Transverse colon (tissue), 4 donors: ENCODE results near the gene CLINT1. TPM values are rescaled to one million over a fixed set of nuclear protein-coding genes. Genes with fewer than 3 reads are reported as not detected.

Experiments
- DNase-seq: peaks from one replicate; pipeline ENCODE4 v3.0.0-alpha.2; 2019
- H3K27ac ChIP-seq, 4 donors: fragments of 200-600 bp; sonication (generic); 2 replicates each; pipeline ENCODE4 v1.5.1; 2016 to 2018; ENCODE audit warnings: inconsistent platforms in 4 of 4
- H3K27me3 ChIP-seq: fragments of 200-600 bp; sonication (generic); 2 replicates; pipeline ENCODE4 v1.5.1; 2017; ENCODE audit warnings: inconsistent platforms
- H3K36me3 ChIP-seq, 4 donors: fragments of 200-600 bp; sonication (generic); 2 replicates each; pipeline ENCODE4 v1.5.1; 2017 to 2019; ENCODE audit warnings: inconsistent platforms in 4 of 4
- H3K4me1 ChIP-seq, 4 donors: fragments of 200-600 bp; sonication (generic); 2 replicates each; pipeline ENCODE4 v1.5.1; 2017 to 2020; ENCODE audit warnings: inconsistent platforms in 4 of 4
- H3K4me3 ChIP-seq, 4 donors: fragments of 200-600 bp; sonication (generic); 1 replicate in 1 of 4; 2 replicates in 3 of 4; pipeline versions ENCODE4 v1.5.1 to v1.6.1; 2017 to 2019; ENCODE audit warnings: inconsistent platforms in 4 of 4
- H3K9me3 ChIP-seq, 2 donors: fragments of 200-600 bp; sonication (generic); 2 replicates each; pipeline ENCODE4 v1.5.1; 2017 to 2019; ENCODE audit warnings: inconsistent platforms in 2 of 2
- CTCF ChIP-seq, 5 experiments: fragments of 200-600 bp in 3 of 5; fragments of 450-650 bp in 2 of 5; sonication (generic) in 3 of 5; IDR thresholded peaks; 1 replicate in 2 of 5; 2 replicates in 3 of 5; pipeline ENCODE4 v1.5.1; 2016 to 2017; ENCODE audit warnings: antibody characterized with exemption in 5 of 5, inconsistent platforms in 3 of 5, mild to moderate bottlenecking in 2 of 5, moderate library complexity in 1 of 5
- EP300 ChIP-seq: sonication (generic); formaldehyde crosslinking; IDR thresholded peaks from one replicate; pipeline ENCODE4 v1.6.1; 2017; ENCODE audit warnings: antibody characterized with exemption, low read depth
- POLR2A ChIP-seq: fragments of 450-650 bp; IDR thresholded peaks from one replicate; pipeline ENCODE4 v1.6.1; 2016; ENCODE audit warnings: antibody characterized with exemption, mild to moderate bottlenecking, moderate library complexity
- POLR2AphosphoS5 ChIP-seq, 3 donors: sonication (generic); formaldehyde crosslinking; IDR thresholded peaks; one replicate each; pipeline ENCODE4 v1.6.1; 2016; ENCODE audit warnings: antibody characterized with exemption in 3 of 3
- WGBS, 2 donors: methylation state at CpG; one replicate each; pipeline ENCODE4 v1.1.5; 2018; ENCODE audit warnings: low coverage in 1 of 2; 5-methylcytosine and 5-hydroxymethylcytosine counted together
- in situ Hi-C, 4 donors: fragments of 200-750 bp; cut with MboI; loops; one replicate each; pipeline versions ENCODE4 v1.15.0 to v1.15.1; 2017; ENCODE audit warnings: low sequenced_read_pairs in 3 of 4, low pct_ligation_motif_present in 1 of 4, low pct_unique_long_range_greater_than_20kb in 1 of 4
- intact Hi-C: fragments of 100-400 bp; cut with DNase I; formaldehyde crosslinking; loops from one replicate; pipeline ENCODE4 v1.15.1; 2023; ENCODE audit warnings: low total_unique reads
- total RNA-seq, 4 donors: library from RNA; depleted of rRNA; stranded (reverse); fragments of >200 nt; gene quantifications; one replicate each; pipeline ENCODE4 v1.1.0, GENCODE V29; 2016

The CLINT1 gene
- total RNA-seq, 4 donors from 2014 or later, result 75.6 to 174 (median 131) TPM

GRCh38 chr5:157818368-157818767, 40.6 kb downstream of the CLINT1 start:
- Histone ChIP-seq H3K4me1 (peaks cover 8 to 41% (median 20%) of the 10 kb centered on the region in 4 donors), H3K27ac (peak overlapping the region in 1 of 4 donors; percentile 54), H3K9me3 (no peaks in the 10 kb centered on the region), H3K27me3 (no peaks in the 10 kb centered on the region), H3K4me3 (no peak overlapping the region), H3K36me3 (peaks cover 0 to 14% (median 8%) of the 10 kb centered on the region in 4 donors)
- TF ChIP-seq CTCF (IDR thresholded peaks at IDR 0.05), result no peak
- intact Hi-C loops, result loop anchor here (5.0 kb wide), 1 partner anchor 179 kb away; no protein-coding TSS in a partner anchor
- DNase-seq, result no peak
- WGBS, 2 donors, result 88 to 98% methylated on average over 2 of the region's 2 CpGs
- in situ Hi-C loops, result loop anchor here in 2 of 4 donors (10.0 to 25.0 kb wide), 2 partner anchors 119 to 126 kb away; no protein-coding TSS in a partner anchor

GRCh38 chr5:157817928-157818327, 41.0 kb downstream of the CLINT1 start:
- intact Hi-C loops (loop anchor here (5.0 kb wide), 1 partner anchor 179 kb away; no protein-coding TSS in a partner anchor), in situ Hi-C loops (loop anchor here in 2 of 4 donors (10.0 to 25.0 kb wide), 2 partner anchors 119 to 127 kb away; no protein-coding TSS in a partner anchor)
- WGBS, 2 donors, result 99 to 100% methylated on average over 2 of the region's 2 CpGs
- H3K4me1 ChIP-seq, result peaks cover 8 to 41% (median 20%) of the 10 kb centered on the region in 4 donors
- H3K9me3 ChIP-seq, result no peaks in the 10 kb centered on the region
- TF ChIP-seq EP300, result no peak
- no peak for TF ChIP-seq POLR2AphosphoS5 (IDR thresholded peaks at IDR 0.05)
- no peak for TF ChIP-seq POLR2A
- TF ChIP-seq CTCF (IDR thresholded peaks at IDR 0.05), result no peak
- H3K4me3 ChIP-seq, result no peak overlapping the region
- H3K27me3 ChIP-seq, result no peaks in the 10 kb centered on the region
- H3K36me3 ChIP-seq, result peaks cover 0 to 18% (median 10%) of the 10 kb centered on the region in 4 donors
- no peak for DNase-seq
- H3K27ac ChIP-seq, result peak overlapping the region in 2 of 4 donors; percentile 15 to 32

GRCh38 chr5:157817387-157817702, 41.6 kb downstream of the CLINT1 start:
- in situ Hi-C loops (loop anchor here in 2 of 4 donors (10.0 to 25.0 kb wide), 2 partner anchors 120 to 127 kb away; no protein-coding TSS in a partner anchor), intact Hi-C loops (loop anchor here (5.0 kb wide), 1 partner anchor 180 kb away; no protein-coding TSS in a partner anchor)
- peaks cover 0 to 23% (median 12%) of the 10 kb centered on the region in 4 donors for H3K36me3 ChIP-seq
- no peak for DNase-seq
- 74 to 77% methylated on average over 5 of the region's 5 CpGs for WGBS, 2 donors
- H3K4me3 ChIP-seq, result no peak overlapping the region
- TF ChIP-seq EP300 (no peak), POLR2AphosphoS5 (IDR thresholded peaks at IDR 0.05) (no peak), CTCF (IDR thresholded peaks at IDR 0.05) (no peak), POLR2A (no peak)
- H3K27me3 ChIP-seq, result no peaks in the 10 kb centered on the region
- H3K4me1 ChIP-seq, result peaks cover 8 to 36% (median 19%) of the 10 kb centered on the region in 4 donors
- no peaks in the 10 kb centered on the region for H3K9me3 ChIP-seq
- peak overlapping the region in 2 of 4 donors; percentile 22 to 32 for H3K27ac ChIP-seq

- no peak for DNase-seq
- no peaks in the 10 kb centered on the region for H3K27me3 ChIP-seq
- peak overlapping the region in 2 of 4 donors; percentile 22 to 32 for H3K27ac ChIP-seq
- peaks cover 0 to 28% (median 14%) of the 10 kb centered on the region in 4 donors for H3K36me3 ChIP-seq
- in situ Hi-C loops, result loop anchor here in 2 of 4 donors (10.0 to 25.0 kb wide), 2 partner anchors 120 to 128 kb away; no protein-coding TSS in a partner anchor
- TF ChIP-seq POLR2AphosphoS5 (IDR thresholded peaks at IDR 0.05), result no peak
- no peak for TF ChIP-seq EP300
- peak; percentile 56 to 67 (median 63) for TF ChIP-seq CTCF (IDR thresholded peaks at IDR 0.05)
- WGBS, 2 donors, result 41 to 42% methylated on average over 1 of the region's 1 CpG
- H3K4me3 ChIP-seq, result no peak overlapping the region
- peaks cover 8 to 39% (median 17%) of the 10 kb centered on the region in 4 donors for H3K4me1 ChIP-seq
- H3K9me3 ChIP-seq, result no peaks in the 10 kb centered on the region
- intact Hi-C loops, result loop anchor here (5.0 kb wide), 1 partner anchor 180 kb away; no protein-coding TSS in a partner anchor
Observed at GRCh38 chr5:157816682-157817386, 42.1 kb downstream of the CLINT1 start.
